Measurements from ENCODE around the gene RAB15. TPM values are rescaled to one million over a fixed set of nuclear protein-coding genes. Genes with fewer than 3 reads are reported as not detected.

RAB15 gene
- total RNA-seq, 4 donors from 2014 or later = 11.6 to 50.9 (median 19.4) TPM

GRCh38 chr14:64937821-64938193 is 34.3 kb downstream of the RAB15 start:
- Histone ChIP-seq H3K36me3 (peaks cover 0 to 12% (median 0%) of the 10 kb centered on the region in 4 donors), H3K9me3 (no peaks in the 10 kb centered on the region), H3K4me1 (peaks cover 3 to 60% (median 16%) of the 10 kb centered on the region in 4 donors), H3K4me3 (no peak overlapping the region), H3K27ac (peak overlapping the region; percentile 53 to 89 (median 86)), H3K27me3 (no peaks in the 10 kb centered on the region)
- DNase-seq = no peak
- in situ Hi-C loops (cut with MboI; ENCODE audit: low pct_ligation_motif_present in 1 of 4, low pct_unique_long_range_greater_than_20kb in 1 of 4, low sequenced_read_pairs in 3 of 4) (no loop called here), intact Hi-C loops (cut with DNase I; ENCODE audit: low total_unique reads) (no loop called here)
- 78% methylated on average over 1 of the region's 1 CpG; no CpG with 5 or more reads in 1 of the 2 donors for WGBS, 2 donors (ENCODE audit: low coverage in 1 of 2)
- TF ChIP-seq CTCF (IDR thresholded peaks at IDR 0.05) (peak; percentile 20 to 42 (median 25)), POLR2A (IDR thresholded peaks at IDR 0.05) (no peak)

DNA sequence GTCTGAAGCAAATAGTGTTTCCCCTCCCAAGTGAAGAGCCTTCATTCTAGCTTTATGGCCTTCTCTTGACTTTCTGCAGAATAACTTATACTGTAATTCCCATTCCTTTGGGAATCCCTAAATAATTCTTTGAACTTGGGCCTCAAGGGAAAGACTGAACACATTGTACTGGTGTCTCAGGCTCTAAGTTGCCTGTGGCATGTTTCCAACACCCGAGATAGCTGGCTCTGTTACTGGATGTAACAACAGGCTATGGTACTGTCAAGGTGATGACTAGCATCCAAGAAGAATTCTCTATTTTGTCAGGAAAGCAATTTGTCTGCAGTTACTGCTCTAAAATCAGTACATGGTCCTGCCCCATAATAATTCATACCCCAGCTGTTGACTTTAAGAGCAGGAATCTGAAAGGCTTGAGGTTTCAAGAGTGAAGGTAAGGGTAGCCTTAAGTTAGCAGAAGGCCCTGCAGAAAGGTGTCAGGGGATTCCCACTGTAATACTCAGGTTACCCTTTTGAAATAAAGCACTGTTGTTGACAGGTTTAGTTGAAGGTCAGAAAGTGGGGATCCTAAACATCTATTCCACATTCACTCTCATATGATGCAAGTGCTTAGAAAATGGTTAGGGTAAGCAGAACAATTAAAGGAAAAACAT is 34.8 kb downstream of the RAB15 start:
- intact Hi-C loops (cut with DNase I; ENCODE audit: low total_unique reads) = no loop called here
- no peak overlapping the region for H3K4me3 ChIP-seq
- H3K4me1 ChIP-seq = peaks cover 3 to 59% (median 16%) of the 10 kb centered on the region in 4 donors
- no peak for DNase-seq
- no peaks in the 10 kb centered on the region for H3K27me3 ChIP-seq
- H3K9me3 ChIP-seq = no peaks in the 10 kb centered on the region
- H3K36me3 ChIP-seq = peaks cover 0 to 18% (median 0%) of the 10 kb centered on the region in 4 donors
- no peak for TF ChIP-seq POLR2A (IDR thresholded peaks at IDR 0.05)
- no peak for TF ChIP-seq EP300 (IDR thresholded peaks at IDR 0.05; ENCODE audit: low read depth)
- peak overlapping the region in 3 of 4 donors; percentile 53 to 89 (median 83) for H3K27ac ChIP-seq
- in situ Hi-C loops (cut with MboI; ENCODE audit: low pct_ligation_motif_present in 1 of 4, low pct_unique_long_range_greater_than_20kb in 1 of 4, low sequenced_read_pairs in 3 of 4) = no loop called here
- 35% methylated on average over 1 of the region's 1 CpG; no CpG with 5 or more reads in 1 of the 2 donors for WGBS, 2 donors (ENCODE audit: low coverage in 1 of 2)

GRCh38 chr14:64935508-64935907 is 36.6 kb downstream of the RAB15 start:
- TF ChIP-seq EP300 (IDR thresholded peaks at IDR 0.05; ENCODE audit: low read depth) (no peak), CTCF (IDR thresholded peaks at IDR 0.05) (no peak), POLR2AphosphoS5 (IDR thresholded peaks at IDR 0.05) (no peak), POLR2A (IDR thresholded peaks at IDR 0.05) (no peak)
- Histone ChIP-seq H3K9me3 (no peaks in the 10 kb centered on the region), H3K27ac (peak overlapping the region in 1 of 4 donors; percentile 41), H3K27me3 (no peaks in the 10 kb centered on the region), H3K36me3 (peaks cover 0 to 21% (median 0%) of the 10 kb centered on the region in 4 donors), H3K4me1 (peaks cover 3 to 68% (median 22%) of the 10 kb centered on the region in 4 donors), H3K4me3 (no peak overlapping the region)
- WGBS, 2 donors (ENCODE audit: low coverage in 1 of 2) = 44 to 54% methylated on average over 2 of the region's 2 CpGs
- no peak for DNase-seq
- in situ Hi-C loops (cut with MboI; ENCODE audit: low pct_ligation_motif_present in 1 of 4, low pct_unique_long_range_greater_than_20kb in 1 of 4, low sequenced_read_pairs in 3 of 4) (no loop called here), intact Hi-C loops (cut with DNase I; ENCODE audit: low total_unique reads) (no loop called here)

DNA sequence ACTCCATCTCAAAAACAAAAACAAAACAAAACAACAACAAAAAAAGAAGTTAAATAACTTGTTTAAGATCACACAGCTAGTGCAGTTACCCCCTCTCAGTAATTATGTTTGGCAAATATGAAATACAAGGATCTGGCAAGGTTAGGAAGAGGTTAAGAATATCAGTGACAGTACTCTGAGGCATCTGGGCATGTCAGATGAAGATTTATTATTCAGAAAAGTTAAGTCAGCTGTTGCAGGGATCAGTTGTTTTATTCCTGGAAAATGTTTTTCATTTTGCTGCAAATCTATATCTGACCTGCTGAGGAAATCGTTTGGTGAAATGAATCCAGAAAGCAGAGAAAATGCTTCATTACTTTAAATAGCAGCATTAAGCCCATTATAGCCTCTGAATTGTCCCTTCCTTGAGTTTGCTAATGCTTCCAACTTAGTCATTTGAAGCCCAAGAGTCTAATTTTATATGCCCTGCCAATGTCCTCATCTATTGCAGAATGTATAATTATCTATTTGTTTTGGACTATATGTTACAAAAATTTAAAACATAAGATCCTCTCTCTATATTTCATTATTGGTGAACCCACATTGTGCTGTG is 37.7 kb downstream of the RAB15 start:
- 61 to 90% methylated on average over 1 of the region's 1 CpG for WGBS, 2 donors (ENCODE audit: low coverage in 1 of 2)
- H3K4me3 ChIP-seq = no peak overlapping the region
- intact Hi-C loops (cut with DNase I; ENCODE audit: low total_unique reads) = no loop called here
- H3K27me3 ChIP-seq = no peaks in the 10 kb centered on the region
- no peaks in the 10 kb centered on the region for H3K9me3 ChIP-seq
- in situ Hi-C loops (cut with MboI; ENCODE audit: low pct_ligation_motif_present in 1 of 4, low pct_unique_long_range_greater_than_20kb in 1 of 4, low sequenced_read_pairs in 3 of 4) = no loop called here
- no peak for DNase-seq
- TF ChIP-seq CTCF (IDR thresholded peaks at IDR 0.05) (no peak), POLR2A (IDR thresholded peaks at IDR 0.05) (no peak), EP300 (IDR thresholded peaks at IDR 0.05; ENCODE audit: low read depth) (no peak), POLR2AphosphoS5 (IDR thresholded peaks at IDR 0.05) (no peak)
- peaks cover 9 to 68% (median 24%) of the 10 kb centered on the region in 4 donors for H3K4me1 ChIP-seq
- no peak overlapping the region for H3K27ac ChIP-seq
- peaks cover 0 to 21% (median 0%) of the 10 kb centered on the region in 4 donors for H3K36me3 ChIP-seq

Data from transverse colon (tissue), 4 donors.